ENCODE measurements around the gene ADAM33. TPM values are rescaled to one million over a fixed set of nuclear protein-coding genes. Genes with fewer than 3 reads are reported as not detected.
A peak's percentile ranks its signal among the peaks of the same experiment; 100 is the strongest.

Gene ADAM33
- total and polyA plus RNA-seq, 4 donors: 0.11 to 1.2 (median 0.60) TPM

- TF ChIP-seq MAX (IDR thresholded peaks at IDR 0.05) (no peak), FOXA2 (IDR thresholded peaks at IDR 0.05) (no peak), ATF3 (IDR thresholded peaks at IDR 0.05) (no peak), HNF4G (IDR thresholded peaks at IDR 0.05) (no peak)
- no peak overlapping the region for H3K9ac ChIP-seq (ENCODE audit: low read depth in 1 of 2, low read length in 2 of 2)
Measured at GRCh38 chr20:3690413-3690812, 8.6 kb upstream of the ADAM33 start.

GRCh38 chr20:3689978-3690377 is 8.2 kb upstream of the ADAM33 start:
- no peak overlapping the region for H3K4me3 ChIP-seq (ENCODE audit: low read depth in 1 of 3, low read length in 3 of 3)
- H3K4me1 ChIP-seq (ENCODE audit: control insufficient read depth in 4 of 4, insufficient read depth in 4 of 4, low read length in 3 of 4): no peaks in the 10 kb centered on the region
- no peak for TF ChIP-seq RAD21 (IDR thresholded peaks at IDR 0.05)
- no peak for TF ChIP-seq EGR1 (IDR thresholded peaks at IDR 0.05; ENCODE audit: low read depth in 2 of 2)
- TF ChIP-seq REST (IDR thresholded peaks at IDR 0.05): no peak
- no peak for TF ChIP-seq ATF3 (IDR thresholded peaks at IDR 0.05)
- no peak for TF ChIP-seq HNF4G (IDR thresholded peaks at IDR 0.05)
- TF ChIP-seq NR2F2 (IDR thresholded peaks at IDR 0.05): no peak
- no peak for TF ChIP-seq JUND (IDR thresholded peaks at IDR 0.05)
- no peak for TF ChIP-seq MAX (IDR thresholded peaks at IDR 0.05)
- no peak for TF ChIP-seq RXRA (IDR thresholded peaks at IDR 0.05)
- TF ChIP-seq FOXA1 (IDR thresholded peaks at IDR 0.05): no peak
- H3K27ac ChIP-seq (ENCODE audit: low read depth in 1 of 2, low read length in 2 of 2): no peak overlapping the region
- H3K9me3 ChIP-seq (ENCODE audit: control insufficient read depth in 4 of 4, low read length in 3 of 4): no peaks in the 10 kb centered on the region
- WGBS: 94% methylated on average over 11 of the region's 11 CpGs
- H3K36me3 ChIP-seq (ENCODE audit: control insufficient read depth in 4 of 4, insufficient read depth in 3 of 4, low read depth in 1 of 4, low read length in 3 of 4): no peaks in the 10 kb centered on the region
- H3K27me3 ChIP-seq (ENCODE audit: control insufficient read depth in 4 of 4, insufficient read depth in 4 of 4, low read length in 3 of 4): no peaks in the 10 kb centered on the region
- DNase-seq (ENCODE audit: low spot score): no peak
- H3K9ac ChIP-seq (ENCODE audit: low read depth in 1 of 2, low read length in 2 of 2): no peak overlapping the region

More at GRCh38 chr20:3690413-3690812, 8.6 kb upstream of the ADAM33 start:
- Histone ChIP-seq H3K4me1 (ENCODE audit: control insufficient read depth in 4 of 4, insufficient read depth in 4 of 4, low read length in 3 of 4) (no peaks in the 10 kb centered on the region), H3K4me3 (ENCODE audit: low read depth in 1 of 3, low read length in 3 of 3) (no peak overlapping the region), H3K9me3 (ENCODE audit: control insufficient read depth in 4 of 4, low read length in 3 of 4) (no peaks in the 10 kb centered on the region), H3K27me3 (ENCODE audit: control insufficient read depth in 4 of 4, insufficient read depth in 4 of 4, low read length in 3 of 4) (no peaks in the 10 kb centered on the region), H3K27ac (ENCODE audit: low read depth in 1 of 2, low read length in 2 of 2) (no peak overlapping the region), H3K36me3 (ENCODE audit: control insufficient read depth in 4 of 4, insufficient read depth in 3 of 4, low read depth in 1 of 4, low read length in 3 of 4) (no peaks in the 10 kb centered on the region)
- DNase-seq (ENCODE audit: low spot score): no peak
- WGBS: 98% methylated on average over 3 of the region's 3 CpGs

- WGBS: 59% methylated on average over 2 of the region's 2 CpGs
- Histone ChIP-seq H3K4me1 (ENCODE audit: control insufficient read depth in 4 of 4, insufficient read depth in 4 of 4, low read length in 3 of 4) (no peaks in the 10 kb centered on the region), H3K9ac (ENCODE audit: low read depth in 1 of 2, low read length in 2 of 2) (no peak overlapping the region), H3K27ac (ENCODE audit: low read depth in 1 of 2, low read length in 2 of 2) (no peak overlapping the region), H3K9me3 (ENCODE audit: control insufficient read depth in 4 of 4, low read length in 3 of 4) (no peaks in the 10 kb centered on the region), H3K27me3 (ENCODE audit: control insufficient read depth in 4 of 4, insufficient read depth in 4 of 4, low read length in 3 of 4) (no peaks in the 10 kb centered on the region), H3K36me3 (ENCODE audit: control insufficient read depth in 4 of 4, insufficient read depth in 3 of 4, low read depth in 1 of 4, low read length in 3 of 4) (no peaks in the 10 kb centered on the region), H3K4me3 (ENCODE audit: low read depth in 1 of 3, low read length in 3 of 3) (no peak overlapping the region)
- TF ChIP-seq NR2F2 (IDR thresholded peaks at IDR 0.05) (no peak), ZBTB33 (IDR thresholded peaks at IDR 0.05) (no peak), REST (IDR thresholded peaks at IDR 0.05) (no peak), SP1 (IDR thresholded peaks at IDR 0.05) (peak; percentile 8), HNF4A (conservative IDR thresholded peaks at IDR 0.05) (no peak), RXRA (IDR thresholded peaks at IDR 0.05) (no peak)
- DNase-seq (ENCODE audit: low spot score): no peak
Measured at GRCh38 chr20:3687655-3688054, 5.8 kb upstream of the ADAM33 start.
